COLO668 (cell line): Measurements from ENCODE around the gene MAP7.
"Not testable (repeated sequence)": the region's sequence is repeated elsewhere in the genome, so short reads cannot be mapped to it uniquely, and the experiment has no call there.

Experiments
- DNase-seq: peaks from one replicate; lab custom pipeline; 2025; ENCODE audit not compliant: unreplicated experiment; lab: John Stamatoyannopoulos, UW

MAP7 gene

DNA sequence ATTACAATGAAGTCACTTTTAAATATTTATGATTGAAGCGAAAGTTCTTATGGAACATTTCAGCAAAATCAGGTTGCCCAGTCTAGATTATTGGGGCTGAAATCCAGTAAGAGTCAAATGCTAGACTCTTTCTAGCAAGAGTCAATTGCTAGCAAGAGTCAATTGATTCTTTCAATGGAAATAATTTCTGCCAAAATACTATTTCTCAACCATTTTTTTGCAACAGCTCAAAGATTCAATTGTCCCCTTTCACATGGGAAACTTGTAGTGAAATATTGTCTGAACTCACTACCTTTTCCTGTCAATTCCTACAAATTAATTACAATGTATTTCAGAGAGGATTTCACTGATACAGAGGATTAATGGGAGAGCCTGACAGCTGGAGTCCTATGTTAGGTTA, 78.3 kb downstream of the MAP7 start:
- no peak for DNase-seq

DNA sequence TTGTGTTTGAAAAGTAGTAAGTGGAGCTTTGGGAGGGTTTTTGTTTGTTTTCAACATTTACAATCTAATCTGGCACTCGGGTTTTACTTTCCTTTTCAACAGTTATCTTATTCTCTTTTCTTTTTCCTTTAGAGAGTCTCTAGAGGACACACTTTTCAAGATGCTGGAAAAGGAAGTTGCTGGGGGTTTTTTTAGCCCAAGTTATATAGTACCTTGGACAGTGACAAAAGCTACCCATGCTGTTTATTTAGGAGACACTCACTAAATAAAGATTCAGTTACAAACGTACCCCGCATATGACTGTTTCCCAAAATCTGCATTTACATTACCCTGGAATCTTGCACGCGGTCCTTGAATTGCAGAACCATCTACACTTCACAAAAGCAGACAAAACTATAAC, 78.8 kb downstream of the MAP7 start:
- DNase-seq: no peak

DNA sequence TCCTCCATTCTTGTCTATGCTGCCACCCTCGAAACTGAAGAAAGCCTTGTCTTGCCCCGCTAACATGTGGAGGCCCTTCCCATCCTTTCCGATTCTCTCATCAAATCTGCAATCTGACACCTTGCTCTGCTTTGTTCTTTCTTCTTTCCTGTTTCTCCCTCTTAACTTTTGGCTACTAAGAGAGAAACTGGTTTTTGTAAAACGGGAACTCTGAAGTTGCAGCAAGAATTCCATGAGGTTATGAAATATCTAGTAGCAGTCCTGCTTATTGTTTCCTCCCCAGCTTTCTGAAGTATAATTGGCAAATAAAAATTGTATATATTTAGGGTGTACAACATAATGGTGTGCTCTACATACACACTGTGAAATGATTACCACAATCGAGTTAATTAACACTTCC, 80.2 kb downstream of the MAP7 start:
- no peak for DNase-seq

- no peak for DNase-seq
These were observed 81.1 kb downstream of the MAP7 start for GRCh38 chr6:136469154-136469553.

DNA sequence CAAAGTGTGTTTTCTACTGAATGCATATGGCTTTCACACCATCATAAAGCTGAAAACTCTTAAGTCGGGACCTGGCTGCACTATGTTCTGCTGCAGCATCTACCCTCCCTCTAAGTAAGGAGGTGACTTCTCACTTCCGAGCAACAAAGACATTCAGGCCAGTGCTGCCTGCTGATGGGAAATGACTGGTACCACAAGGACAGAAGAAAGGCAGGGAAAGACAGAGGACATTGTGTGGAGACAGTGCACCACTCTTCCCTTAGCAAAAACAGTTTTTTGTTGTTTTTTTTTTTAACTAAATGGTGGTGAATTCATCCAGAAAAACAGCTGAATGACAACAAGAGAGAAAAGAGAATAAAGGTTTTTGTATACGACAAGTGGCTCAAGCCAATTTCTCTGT, 81.5 kb downstream of the MAP7 start:
- no peak for DNase-seq

- no peak for DNase-seq
These were observed 83.0 kb downstream of the MAP7 start for GRCh38 chr6:136467186-136467585.

DNA sequence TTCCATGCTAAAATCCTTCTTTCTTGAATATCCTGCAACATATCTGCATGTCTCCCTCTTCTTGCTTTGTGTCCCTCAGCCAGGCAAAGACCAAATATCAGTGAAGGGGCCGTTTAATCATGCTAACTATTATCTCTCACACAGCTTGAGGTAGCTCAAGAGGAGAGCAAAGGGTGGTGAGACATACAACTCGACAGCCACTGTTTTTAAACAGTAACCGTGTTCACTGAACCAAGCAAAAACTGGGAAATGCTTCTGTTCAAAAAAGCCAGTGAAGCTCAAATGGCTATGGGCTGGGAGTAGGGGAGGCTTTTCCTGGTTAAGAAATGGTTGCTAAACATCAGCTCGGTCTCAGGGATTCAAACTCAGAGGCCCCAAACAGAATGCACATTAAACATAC, 83.4 kb downstream of the MAP7 start:
- DNase-seq: no peak

- no peak for DNase-seq
These were observed 84.4 kb downstream of the MAP7 start for GRCh38 chr6:136465766-136466303.

- DNase-seq: no peak
These were observed 85.3 kb downstream of the MAP7 start for GRCh38 chr6:136464874-136465273.

GRCh38 chr6:136464148-136464547, 86.1 kb downstream of the MAP7 start:
- no peak for DNase-seq

DNA sequence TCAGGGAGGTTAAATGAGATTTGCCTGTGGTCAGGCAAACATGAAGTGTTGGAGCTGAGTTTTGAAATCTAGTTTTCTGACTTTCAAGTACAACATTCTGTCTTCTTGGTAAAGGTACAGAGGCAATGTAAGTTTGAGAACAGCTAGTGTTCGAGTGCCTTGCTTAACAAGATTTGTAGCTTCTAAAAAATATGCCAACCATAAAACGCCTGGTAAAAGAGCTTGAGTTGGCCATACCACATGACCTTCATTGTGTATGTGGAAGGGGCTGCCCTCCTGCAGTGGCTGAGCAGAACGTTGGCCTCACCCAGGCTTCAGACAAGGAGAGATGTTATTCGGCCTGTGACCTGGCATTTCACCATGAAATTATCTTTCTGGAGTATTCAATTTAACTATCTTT, 86.5 kb downstream of the MAP7 start:
- no peak for DNase-seq

DNA sequence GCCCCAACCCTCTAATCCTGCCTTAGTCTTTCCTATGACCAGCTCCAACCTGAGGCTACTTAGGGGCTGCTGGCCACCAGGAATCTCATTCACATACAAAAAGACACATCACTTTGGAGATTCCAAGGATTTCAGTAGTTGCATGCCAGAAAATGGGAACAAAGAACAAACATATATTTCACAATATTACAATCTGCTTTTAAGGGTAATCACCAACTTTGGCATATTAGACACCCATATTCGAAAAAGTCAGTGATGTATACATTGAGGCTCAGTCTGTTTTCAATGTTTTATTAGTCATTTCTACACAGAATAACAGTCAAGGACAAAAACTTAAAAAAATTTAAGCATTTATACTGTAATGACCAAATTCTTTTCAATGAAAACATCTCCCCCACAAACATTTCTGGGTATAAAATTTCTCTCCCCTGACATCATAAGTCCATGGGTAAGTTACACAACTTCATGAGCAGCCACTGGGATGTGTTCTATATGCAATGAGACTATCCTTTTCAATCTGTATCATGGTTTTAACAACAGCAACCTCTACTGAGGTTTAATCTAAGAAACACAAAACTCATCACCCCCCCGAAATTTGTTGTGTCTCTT, 103.5 kb downstream of the MAP7 start:
- no peak for DNase-seq

DNA sequence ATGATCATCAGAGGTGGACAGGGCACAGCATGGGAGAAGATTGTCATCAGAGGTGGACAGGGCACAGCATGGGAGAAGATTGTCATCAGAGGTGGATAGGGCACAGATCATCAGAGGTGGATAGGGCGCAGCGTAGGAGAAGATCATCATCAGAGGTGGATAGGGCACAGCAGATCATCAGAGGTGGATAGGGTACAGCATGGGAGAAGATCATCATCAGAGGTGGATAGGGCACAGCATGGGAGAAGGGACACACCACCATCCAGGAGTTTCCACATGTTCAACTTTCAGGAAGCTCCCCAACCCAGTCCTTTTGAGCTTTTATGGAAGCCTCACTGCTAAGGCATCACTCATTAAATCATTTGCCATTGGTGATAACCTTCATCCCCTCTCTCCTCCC, 104.1 kb downstream of the MAP7 start:
- no peak for DNase-seq

GRCh38 chr6:136445063-136445462, 105.2 kb downstream of the MAP7 start:
- DNase-seq: no peak

- no peak for DNase-seq
These were observed 110.0 kb downstream of the MAP7 start for GRCh38 chr6:136440203-136440602.

- no peak for DNase-seq
These were observed 110.6 kb downstream of the MAP7 start for GRCh38 chr6:136439514-136440190.

GRCh38 chr6:136438441-136438840, 111.8 kb downstream of the MAP7 start:
- DNase-seq: no peak

GRCh38 chr6:136437246-136437645, 113.0 kb downstream of the MAP7 start:
- DNase-seq: no peak

DNA sequence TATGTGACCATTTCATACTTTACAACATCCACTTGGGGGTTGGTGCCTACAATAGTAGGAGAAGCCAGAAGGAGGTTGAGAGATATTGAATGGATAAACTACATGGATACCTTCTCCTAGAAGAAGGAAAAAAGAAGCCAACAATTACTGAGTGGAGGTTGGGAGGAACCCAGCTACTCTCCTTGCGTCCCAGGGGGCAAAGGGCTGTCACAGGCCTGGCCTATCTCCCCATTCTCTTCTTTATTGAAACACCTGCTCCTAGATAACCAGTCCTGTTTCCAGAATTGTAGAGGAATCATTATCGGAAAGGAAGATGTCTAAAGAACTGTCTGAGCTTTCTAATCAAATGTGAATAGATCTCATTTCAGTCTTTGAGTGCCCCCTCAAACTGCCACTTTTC, 115.1 kb downstream of the MAP7 start:
- no peak for DNase-seq

GRCh38 chr6:136431306-136431705, 118.9 kb downstream of the MAP7 start:
- DNase-seq: not testable (repeated sequence)

GRCh38 chr6:136429264-136430065, 120.8 kb downstream of the MAP7 start:
- no peak for DNase-seq

- no peak for DNase-seq
These were observed 122.9 kb downstream of the MAP7 start for GRCh38 chr6:136427378-136427717.
